ENCODE measurements around the gene HCAR1.
"Not testable (repeated sequence)": the region's sequence is repeated elsewhere in the genome, so short reads cannot be mapped to it uniquely, and the experiment has no call there.

Gene HCAR1

DNA sequence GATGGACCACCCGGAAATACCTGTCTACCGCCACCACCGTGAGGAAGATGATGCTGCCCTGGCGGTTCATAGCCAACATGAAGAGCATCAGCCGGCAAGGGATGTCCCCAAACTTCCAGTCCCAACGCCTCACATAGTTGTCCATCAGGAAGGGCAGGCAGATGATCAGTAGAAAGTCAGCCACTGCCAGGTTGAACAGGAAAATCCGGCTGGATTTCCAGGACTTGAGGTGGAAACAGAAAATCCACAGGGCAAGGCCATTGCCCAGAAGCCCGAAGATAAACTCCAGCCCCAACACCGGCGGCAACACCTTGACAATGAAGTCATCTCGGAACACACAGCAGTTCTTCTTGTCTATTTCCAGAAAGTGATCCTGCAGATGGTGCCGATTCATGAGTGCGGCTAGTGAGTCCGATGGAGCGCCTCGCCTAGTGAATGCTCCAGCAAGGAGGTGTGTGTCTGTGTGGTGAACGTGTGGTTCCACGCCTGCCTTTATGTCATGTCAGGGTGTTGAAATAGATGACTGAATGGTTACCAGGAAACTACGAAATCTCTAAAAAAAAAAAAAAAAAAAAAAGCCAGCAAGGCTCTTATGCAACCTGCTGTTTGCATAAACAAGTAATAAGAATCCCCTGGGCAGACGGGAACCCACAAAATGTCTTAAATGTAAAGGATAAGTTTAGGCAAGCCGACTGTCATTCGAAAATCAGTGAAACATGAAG lies 27.6 kb downstream of the HCAR1 start, which contains the start of gene HCAR2:
HCAR2 (minus strand) TSS at position 468 of the 722 bp plus-strand sequence; CDS start at position 394, 74 bp downstream.
- not testable (repeated sequence) for FAIRE-seq; DNase-seq (ENCODE audit: insufficient read length)

GRCh38 chr12:122701481-122701880 lies 29.2 kb downstream of the HCAR1 start:
- not testable (repeated sequence) for FAIRE-seq; DNase-seq (ENCODE audit: insufficient read length)

- DNase-seq (ENCODE audit: insufficient read length); FAIRE-seq: not testable (repeated sequence)
These were observed 30.5 kb downstream of the HCAR1 start for GRCh38 chr12:122700038-122700710.

DNA sequence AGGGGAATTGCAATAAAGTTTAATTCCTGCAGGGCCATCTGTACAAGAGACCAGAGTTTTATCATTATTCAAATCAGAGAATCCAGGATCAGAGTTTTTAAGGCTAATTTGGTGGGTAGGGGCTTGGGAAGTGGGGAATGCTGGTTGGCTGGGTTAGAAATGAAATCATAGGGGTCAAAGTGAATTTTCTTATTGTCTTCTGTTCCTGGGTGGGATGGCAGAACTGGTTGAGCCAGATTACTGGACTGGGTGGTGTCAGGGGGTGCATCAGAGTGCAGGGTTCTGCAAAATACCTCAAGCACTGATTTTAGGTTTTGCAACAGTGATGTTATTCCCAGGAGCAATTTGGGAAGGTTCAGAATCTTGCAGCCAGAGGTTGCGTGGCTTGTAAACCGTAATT lies 33.7 kb downstream of the HCAR1 start:
- not testable (repeated sequence) for FAIRE-seq

GRCh38 chr12:122691566-122691965 lies 39.1 kb downstream of the HCAR1 start:
- FAIRE-seq, result no peak
- TF ChIP-seq POLR2A (IDR thresholded peaks at IDR 0.05; ENCODE audit: low read depth, low read length) (no peak), TAF1 (IDR thresholded peaks at IDR 0.05; ENCODE audit: borderline replicate concordance, low read depth, low read length) (no peak), POLR2AphosphoS5 (IDR thresholded peaks at IDR 0.05; ENCODE audit: low read depth, low read length) (no peak)
- DNase-seq (ENCODE audit: insufficient read length), result no peak

More for the DNA sequence above, 33.7 kb downstream of the HCAR1 start:
- DNase-seq (ENCODE audit: insufficient read length), result not testable (repeated sequence)

DNA sequence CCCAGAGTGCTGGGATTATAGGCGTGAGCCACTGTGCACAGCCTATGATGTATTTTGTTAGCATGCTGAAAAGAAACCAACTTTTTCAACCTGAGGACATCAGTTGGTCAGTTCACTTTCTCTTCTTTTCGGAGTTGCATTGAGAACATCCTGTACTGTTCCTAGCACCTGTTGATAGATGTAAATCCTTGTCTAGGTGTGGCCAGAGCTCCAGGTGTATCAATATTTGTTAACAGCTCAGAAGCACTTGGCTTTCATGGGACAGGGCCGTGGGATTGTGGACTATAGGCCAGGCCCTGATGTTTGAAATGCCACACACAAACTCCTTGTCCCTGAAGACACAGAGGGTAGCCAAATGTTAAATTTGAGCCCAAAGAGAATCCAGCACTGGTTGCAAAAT lies 42.4 kb downstream of the HCAR1 start:
- DNase-seq (ENCODE audit: insufficient read length), result no peak
- FAIRE-seq, result no peak
- TF ChIP-seq POLR2A (IDR thresholded peaks at IDR 0.05; ENCODE audit: low read depth, low read length) (no peak), TAF1 (IDR thresholded peaks at IDR 0.05; ENCODE audit: borderline replicate concordance, low read depth, low read length) (no peak), POLR2AphosphoS5 (IDR thresholded peaks at IDR 0.05; ENCODE audit: low read depth, low read length) (no peak)

DNA sequence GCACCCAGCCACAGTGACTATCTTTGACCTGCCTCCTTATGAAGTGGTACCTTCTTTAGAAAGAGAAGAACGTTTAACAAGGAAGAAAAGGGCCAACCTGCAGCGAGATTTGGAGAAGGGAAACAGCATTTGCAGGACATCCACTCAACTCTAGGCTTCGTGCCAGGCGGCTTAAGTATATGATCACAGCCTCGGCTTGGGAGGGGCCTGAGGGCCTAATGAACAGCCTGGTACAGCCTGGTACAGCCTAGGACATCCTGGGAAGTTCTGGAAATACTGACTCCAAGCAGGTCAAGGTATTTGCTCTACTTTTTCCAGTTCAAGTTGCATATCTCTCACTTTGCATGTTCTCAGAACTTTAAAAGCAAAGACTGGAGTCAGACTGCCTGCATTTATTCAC lies 43.6 kb downstream of the HCAR1 start:
- FAIRE-seq (no peak), DNase-seq (ENCODE audit: insufficient read length) (no peak)

GRCh38 chr12:122686538-122686937 lies 44.1 kb downstream of the HCAR1 start:
- DNase-seq (ENCODE audit: insufficient read length), result no peak

More for the DNA sequence above, 43.6 kb downstream of the HCAR1 start:
- TF ChIP-seq TAF1 (IDR thresholded peaks at IDR 0.05; ENCODE audit: borderline replicate concordance, low read depth, low read length), result no peak
- no peak for TF ChIP-seq POLR2AphosphoS5 (IDR thresholded peaks at IDR 0.05; ENCODE audit: low read depth, low read length)
- TF ChIP-seq POLR2A (IDR thresholded peaks at IDR 0.05; ENCODE audit: low read depth, low read length), result no peak

DNA sequence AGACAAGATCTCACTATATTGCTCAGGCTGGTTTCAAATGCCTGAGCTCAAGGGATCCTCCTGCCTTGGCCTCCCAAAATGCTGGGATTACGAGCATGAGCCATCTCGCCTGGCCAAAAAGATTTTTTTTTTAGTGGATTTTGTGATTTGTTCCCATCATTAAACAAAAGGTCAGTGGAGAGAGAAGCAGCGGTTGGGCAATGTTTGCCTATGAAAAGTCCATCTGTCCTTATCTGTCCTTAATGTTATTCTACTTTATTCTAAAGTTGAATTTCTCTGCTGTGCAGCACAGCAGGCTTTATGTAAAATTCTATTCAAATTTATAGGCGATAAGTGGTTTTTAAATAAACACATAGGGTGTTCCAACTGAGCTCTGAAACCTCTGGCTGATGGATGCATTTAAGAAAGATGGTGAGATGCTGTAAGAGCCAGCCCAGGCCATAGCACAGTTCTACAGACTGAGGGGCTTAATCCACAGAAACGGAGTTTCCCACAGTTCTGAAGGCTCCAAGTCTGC lies 46.3 kb downstream of the HCAR1 start:
- no peak for TF ChIP-seq TAF1 (IDR thresholded peaks at IDR 0.05; ENCODE audit: borderline replicate concordance, low read depth, low read length)
- TF ChIP-seq POLR2AphosphoS5 (IDR thresholded peaks at IDR 0.05; ENCODE audit: low read depth, low read length), result no peak
- no peak for TF ChIP-seq POLR2A (IDR thresholded peaks at IDR 0.05; ENCODE audit: low read depth, low read length)
- FAIRE-seq (no peak), DNase-seq (ENCODE audit: insufficient read length) (no peak)

More at GRCh38 chr12:122686538-122686937, 44.1 kb downstream of the HCAR1 start:
- TF ChIP-seq TAF1 (IDR thresholded peaks at IDR 0.05; ENCODE audit: borderline replicate concordance, low read depth, low read length), result no peak
- no peak for TF ChIP-seq POLR2A (IDR thresholded peaks at IDR 0.05; ENCODE audit: low read depth, low read length)
- no peak for TF ChIP-seq POLR2AphosphoS5 (IDR thresholded peaks at IDR 0.05; ENCODE audit: low read depth, low read length)
- FAIRE-seq, result no peak

DNA sequence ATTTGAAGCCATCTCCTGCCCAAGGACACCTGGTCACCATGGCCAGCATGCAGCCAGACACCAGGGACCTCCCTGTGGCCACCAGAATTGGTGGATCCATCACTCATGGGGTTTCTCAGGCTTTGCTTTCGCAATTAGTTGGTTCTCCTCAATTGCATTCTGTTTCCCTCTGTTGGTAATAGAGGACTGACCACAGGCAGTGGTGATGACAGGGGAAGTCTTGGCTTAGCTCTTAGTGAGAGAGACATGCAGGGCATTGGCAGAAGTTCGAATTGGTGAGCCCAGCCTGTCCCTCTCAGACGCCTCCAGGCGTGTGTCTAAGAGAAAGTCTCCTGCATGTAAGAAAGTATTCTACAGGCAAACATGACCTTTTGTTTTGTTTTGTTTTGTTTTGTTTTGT lies 48.8 kb downstream of the HCAR1 start:
- no peak for FAIRE-seq

DNA sequence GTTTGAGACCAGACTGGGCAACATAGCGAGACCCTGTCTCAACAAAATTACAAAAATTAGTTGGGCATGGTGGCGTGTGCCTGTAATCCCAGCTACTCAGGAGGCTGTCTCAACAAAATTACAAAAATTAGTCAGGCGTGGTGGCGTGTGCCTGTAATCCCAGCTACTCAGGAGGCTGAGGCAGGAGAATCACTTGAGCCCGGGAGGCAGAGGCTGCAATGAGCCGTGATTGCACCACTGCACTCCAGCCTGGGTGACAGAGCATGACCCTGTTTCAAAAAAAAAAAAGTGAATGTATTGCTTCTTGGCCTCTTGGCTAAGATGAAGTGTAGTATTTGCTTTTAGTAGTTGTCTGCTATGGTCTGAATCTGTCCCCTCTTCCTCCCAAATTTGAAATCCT lies 49.7 kb downstream of the HCAR1 start:
- FAIRE-seq; DNase-seq (ENCODE audit: insufficient read length): not testable (repeated sequence)

More for the DNA sequence above, 48.8 kb downstream of the HCAR1 start:
- DNase-seq (ENCODE audit: insufficient read length), result no peak
- no peak for TF ChIP-seq POLR2AphosphoS5 (IDR thresholded peaks at IDR 0.05; ENCODE audit: low read depth, low read length)
- TF ChIP-seq TAF1 (IDR thresholded peaks at IDR 0.05; ENCODE audit: borderline replicate concordance, low read depth, low read length), result no peak
- no peak for TF ChIP-seq POLR2A (IDR thresholded peaks at IDR 0.05; ENCODE audit: low read depth, low read length)

- not testable (repeated sequence) for DNase-seq (ENCODE audit: insufficient read length); FAIRE-seq
These were observed 53.9 kb downstream of the HCAR1 start for GRCh38 chr12:122676781-122677180.

Measured in GM12892 (cell line).